IMR-90 (cell line): ENCODE data around the gene THAP2. TPM values are rescaled to one million over a fixed set of nuclear protein-coding genes. Genes with fewer than 3 reads are reported as not detected.

Experiments
- ATAC-seq: fragments of 200-7000 bp; cut with Tn5 transposase; 2 replicates; pipeline ENCODE4 v1.9.1; 2020; ENCODE audit warnings: low read depth, mild to moderate bottlenecking, moderate library complexity
- BruUV-seq: library from RNA; stranded (reverse); fragments of 400-500 nt; replicated peaks from 2 replicates; lab custom pipeline; 2021; lab: Mats Ljungman, UMichigan
- CTCF ChIA-PET: fragments of 300-600 bp; formaldehyde crosslinking; extraction: SDS; loops from one replicate; lab custom pipeline; 2021; ENCODE audit warnings: antibody characterized with exemption; lab: Yijun Ruan, JAX
- POLR2A ChIA-PET: fragments of 300-600 bp; sonication (Branson Sonifier 250); formaldehyde crosslinking; loops from one replicate; lab custom pipeline; 2022; ENCODE audit warnings: antibody characterized with exemption; ENCODE audit not compliant: unreplicated experiment; lab: Charles Lee
- DNase-seq: peaks from one replicate; pipeline ENCODE4 v3.0.0; 2013
- H2AFZ ChIP-seq: replicated peaks from 2 replicates; pipeline ENCODE3; 2013; ENCODE audit warnings: low read length, mild to moderate bottlenecking; ENCODE audit not compliant: poor library complexity
- H2AK5ac ChIP-seq: 2 replicates; pipeline ENCODE4 v1.6.1; 2013; ENCODE audit warnings: low read depth, low read length, inconsistent platforms
- H2AK9ac ChIP-seq: replicated peaks from 2 replicates; pipeline ENCODE3; 2013; ENCODE audit warnings: mild to moderate bottlenecking, low read depth, low read length, moderate library complexity; ENCODE audit not compliant: poor library complexity
- H2BK120ac ChIP-seq: 2 replicates; pipeline ENCODE4 v1.6.1; 2013; ENCODE audit warnings: low read depth, low read length, inconsistent platforms
- H2BK15ac ChIP-seq: 3 replicates; pipeline ENCODE4 v1.6.1; 2013; ENCODE audit warnings: low read depth, low read length, inconsistent platforms
- H2BK20ac ChIP-seq: 2 replicates; pipeline ENCODE4 v1.6.1; 2013; ENCODE audit warnings: low read depth, mild to moderate bottlenecking, inconsistent platforms, low read length, moderate library complexity
- H2BK5ac ChIP-seq: 2 replicates; pipeline ENCODE4 v1.6.1; 2013; ENCODE audit warnings: mild to moderate bottlenecking, low read depth, low read length, inconsistent platforms; ENCODE audit not compliant: poor library complexity, severe bottlenecking
- H3K14ac ChIP-seq: replicated peaks from 2 replicates; pipeline ENCODE4 v1.6.1; 2013; ENCODE audit warnings: low read depth, low read length, inconsistent platforms
- H3K18ac ChIP-seq: 2 replicates; pipeline ENCODE4 v1.6.1; 2013; ENCODE audit warnings: low read depth, low read length, control low read depth
- H3K23ac ChIP-seq: 2 replicates; pipeline ENCODE4 v1.6.1; 2013; ENCODE audit warnings: low read depth, low read length, inconsistent platforms
- H3K27ac ChIP-seq: 2 replicates; pipeline ENCODE4 v1.5.1; 2013; ENCODE audit warnings: mild to moderate bottlenecking, control low read depth, low read length; ENCODE audit not compliant: insufficient read depth
- H3K27me3 ChIP-seq: 2 replicates; pipeline ENCODE4 v1.6.1; 2013; ENCODE audit warnings: low read length; ENCODE audit not compliant: control insufficient read depth, insufficient read depth
- H3K36me3 ChIP-seq: 2 replicates; pipeline ENCODE4 v1.6.1; 2013; ENCODE audit warnings: low read length, mixed read lengths; ENCODE audit not compliant: control insufficient read depth, insufficient read depth
- H3K4ac ChIP-seq: 2 replicates; pipeline ENCODE4 v1.6.1; 2013; ENCODE audit warnings: low read depth, low read length, inconsistent platforms
- H3K4me1 ChIP-seq: 2 replicates; pipeline ENCODE4 v1.6.1; 2013; ENCODE audit warnings: low read length, mixed read lengths; ENCODE audit not compliant: control insufficient read depth, insufficient read depth
- H3K4me2 ChIP-seq: 2 replicates; pipeline ENCODE4 v1.6.1; 2013; ENCODE audit warnings: low read depth, mild to moderate bottlenecking, control low read depth, low read length, moderate library complexity
- H3K4me3 ChIP-seq: 2 replicates; pipeline ENCODE4 v1.5.1; 2013; ENCODE audit warnings: low read depth, mild to moderate bottlenecking, control low read depth, low read length, moderate library complexity; ENCODE audit not compliant: insufficient read depth
- H3K56ac ChIP-seq: 2 replicates; pipeline ENCODE4 v1.6.1; 2013; ENCODE audit warnings: low read length, inconsistent platforms; ENCODE audit not compliant: insufficient read depth; ENCODE audit errors: extremely low read depth
- H3K79me1 ChIP-seq, 2 experiments: 2 replicates each; pipeline ENCODE4 v1.6.1; 2013; ENCODE audit warnings: low read length in 2 of 2, inconsistent platforms in 1 of 2, low read depth in 1 of 2
- H3K9ac ChIP-seq: 2 replicates; pipeline ENCODE4 v1.6.1; 2013; ENCODE audit warnings: low read depth, low read length, control low read depth
- H3K9me1 ChIP-seq: 2 replicates; pipeline ENCODE4 v1.6.1; 2013; ENCODE audit warnings: low read length, inconsistent platforms; ENCODE audit not compliant: insufficient read depth
- H3K9me3 ChIP-seq: 2 replicates; pipeline ENCODE4 v1.6.1; 2013; ENCODE audit warnings: low read length; ENCODE audit not compliant: control insufficient read depth, insufficient read depth
- H4K20me1 ChIP-seq: 2 replicates; pipeline ENCODE4 v1.6.1; 2013; ENCODE audit warnings: low read length, inconsistent platforms; ENCODE audit not compliant: insufficient read depth
- H4K5ac ChIP-seq: 2 replicates; pipeline ENCODE4 v1.6.1; 2013; ENCODE audit warnings: mild to moderate bottlenecking, low read depth, low read length, control low read depth
- H4K8ac ChIP-seq, 2 experiments: 2 replicates each; pipeline ENCODE4 v1.6.1; 2013; ENCODE audit warnings: low read depth in 2 of 2, low read length in 2 of 2, control low read depth in 1 of 2, inconsistent platforms in 1 of 2
- H4K91ac ChIP-seq: 2 replicates; pipeline ENCODE4 v1.6.1; 2013; ENCODE audit warnings: low read depth, low read length, inconsistent platforms; ENCODE audit not compliant: insufficient read depth
- BHLHE40 ChIP-seq: fragments of 150-350 bp; IDR thresholded peaks from 2 replicates; pipeline ENCODE4 v1.6.1; 2016; ENCODE audit warnings: mild to moderate bottlenecking, low read depth, low read length
- CEBPB ChIP-seq: IDR thresholded peaks from 2 replicates; pipeline ENCODE4 v1.6.1; 2012; ENCODE audit warnings: low read depth, low read length, improper control_type of control experiment
- CHD1 ChIP-seq: IDR thresholded peaks from 2 replicates; pipeline ENCODE4 v1.6.1; 2012; ENCODE audit warnings: low read depth, low read length, improper control_type of control experiment
- NFE2L2 ChIP-seq: fragments of 150-350 bp; IDR thresholded peaks from 2 replicates; pipeline ENCODE4 v1.6.1; 2016; ENCODE audit warnings: low read depth, mild to moderate bottlenecking, low read length
- RCOR1 ChIP-seq: IDR thresholded peaks from 2 replicates; pipeline ENCODE4 v1.6.1; 2012; ENCODE audit warnings: mild to moderate bottlenecking, low read length, improper control_type of control experiment; ENCODE audit not compliant: insufficient replicate concordance
- RFX5 ChIP-seq: IDR thresholded peaks from 2 replicates; pipeline ENCODE4 v1.8.0; 2012; ENCODE audit warnings: low read depth, mild to moderate bottlenecking, low read length, moderate library complexity
- WGBS, 2 experiments: methylation state at CpG; one replicate each; pipeline versions ENCODE4 v1.1.5 to v1.1.7; 2013; ENCODE audit warnings: missing lambda C conversion rate in 2 of 2; ENCODE audit not compliant: insufficient read length in 1 of 2; ENCODE audit errors: extremely low coverage in 2 of 2; 5-methylcytosine and 5-hydroxymethylcytosine counted together
- dilution Hi-C: fragments of 300-500 bp; cut with HindIII; formaldehyde crosslinking; loops from one replicate; pipeline ENCODE4 v1.14.3; 2018; ENCODE audit warnings: low sequenced_read_pairs; ENCODE audit not compliant: unreplicated experiment
- in situ Hi-C: fragments of 300-500 bp; cut with MboI; formaldehyde crosslinking; loops from 3 replicates; pipeline ENCODE4 v1.14.3; 2019; ENCODE audit warnings: low sequenced_read_pairs, inconsistent platforms, mixed read lengths
- intact Hi-C: fragments of 100-400 bp; cut with micrococcal nuclease; formaldehyde crosslinking; loops from 2 replicates; pipeline ENCODE4 v1.10.0; 2022
- polyA plus RNA-seq, 3 experiments: library from polyadenylated mRNA; depleted of rRNA; stranded (reverse); fragments of >200 nt; gene quantifications; 2 replicates each; pipeline ENCODE4 v1.2.3, GENCODE V29; 2012; ENCODE audit warnings: low replicate concordance in 1 of 3
- total RNA-seq: library from RNA; depleted of rRNA; stranded (reverse); fragments of >200 nt; gene quantifications from 2 replicates; pipeline ENCODE4 v1.2.3, GENCODE V29; 2012
- TF ChIP-seq, protein P1 (sequence below): fragments of 150-350 bp; IDR thresholded peaks from 2 replicates; pipeline ENCODE4 v1.6.1; 2016; ENCODE audit warnings: low read depth, mild to moderate bottlenecking, low read length, moderate library complexity, borderline replicate concordance

Gene THAP2
- total and polyA plus RNA-seq, 2 of the 4 experiments (the other 2 are of a cell fraction), result 1.4 to 2.5 TPM

- no peak overlapping the region for H2BK5ac ChIP-seq
- no peak overlapping the region for H2BK15ac ChIP-seq
- H3K56ac ChIP-seq, result no peak overlapping the region
- no peak overlapping the region for H2AFZ ChIP-seq
- H2AK9ac ChIP-seq, result no peak overlapping the region
- H4K8ac ChIP-seq, result no peak overlapping the region
- in situ Hi-C loops, result no loop called here
- H3K14ac ChIP-seq, result no peak overlapping the region
- CTCF ChIA-PET, result interaction anchor here (0.8 kb wide), 1 partner anchor 63 kb away, joined by 3 read pairs; no protein-coding TSS in a partner anchor
- no peaks in the 10 kb centered on the region for H3K27me3 ChIP-seq
- H2BK120ac ChIP-seq, result no peak overlapping the region
- no peak overlapping the region for H3K23ac ChIP-seq
- intact Hi-C loops, result no loop called here
- TF ChIP-seq CHD1 (no peak), RFX5 (no peak), NFE2L2 (no peak), CEBPB (no peak), BHLHE40 (no peak), RCOR1 (no peak)
- TF ChIP-seq, protein P1, sequence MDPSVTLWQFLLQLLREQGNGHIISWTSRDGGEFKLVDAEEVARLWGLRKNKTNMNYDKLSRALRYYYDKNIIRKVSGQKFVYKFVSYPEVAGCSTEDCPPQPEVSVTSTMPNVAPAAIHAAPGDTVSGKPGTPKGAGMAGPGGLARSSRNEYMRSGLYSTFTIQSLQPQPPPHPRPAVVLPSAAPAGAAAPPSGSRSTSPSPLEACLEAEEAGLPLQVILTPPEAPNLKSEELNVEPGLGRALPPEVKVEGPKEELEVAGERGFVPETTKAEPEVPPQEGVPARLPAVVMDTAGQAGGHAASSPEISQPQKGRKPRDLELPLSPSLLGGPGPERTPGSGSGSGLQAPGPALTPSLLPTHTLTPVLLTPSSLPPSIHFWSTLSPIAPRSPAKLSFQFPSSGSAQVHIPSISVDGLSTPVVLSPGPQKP, result no peak
- H3K4me2 ChIP-seq, result no peak overlapping the region
- no peak overlapping the region for H4K91ac ChIP-seq
- H3K9me1 ChIP-seq, result no peaks in the 10 kb centered on the region
- no TSS peak for BruUV-seq
- H4K5ac ChIP-seq, result no peak overlapping the region
- H3K9me3 ChIP-seq, result no peaks in the 10 kb centered on the region
- no peaks in the 10 kb centered on the region for H3K36me3 ChIP-seq
- H3K79me1 ChIP-seq, result peaks cover 4 to 14% of the 10 kb centered on the region in 2 experiments; a peak in 3 of 4 replicates
- H3K4ac ChIP-seq, result no peak overlapping the region
- no peak overlapping the region for H3K18ac ChIP-seq
- H3K4me1 ChIP-seq, result peaks cover 1% of the 10 kb centered on the region; the same call in 1 of the 2 replicates
- no peak overlapping the region for H3K27ac ChIP-seq
- H3K4me3 ChIP-seq, result no peak overlapping the region
- POLR2A ChIA-PET, result no interaction called here
- no peaks in the 10 kb centered on the region for H4K20me1 ChIP-seq
- dilution Hi-C loops, result no loop called here
- ATAC-seq (no peak), DNase-seq (no peak)
- no peak overlapping the region for H2AK5ac ChIP-seq
- H3K9ac ChIP-seq, result no peak overlapping the region
- WGBS, 2 experiments, result no CpG with 5 or more reads among the region's 5 CpGs
- no peak overlapping the region for H2BK20ac ChIP-seq
These were observed 20.0 kb downstream of the THAP2 start for GRCh38 chr12:71684081-71684480.
